GM19023 (cell line): Measurements from ENCODE around the gene MYO7A.

Experiments used
- ATAC-seq: cut with Tn5 transposase; IDR thresholded peaks from one replicate; pipeline ENCODE4 v1.9.1; 2021; ENCODE audit warnings: mild to moderate bottlenecking, moderate library complexity; ENCODE audit not compliant: unreplicated experiment

The MYO7A gene

GRCh38 chr11:77211594-77212251 is 83.7 kb downstream of the MYO7A start:
- no peak for ATAC-seq

DNA sequence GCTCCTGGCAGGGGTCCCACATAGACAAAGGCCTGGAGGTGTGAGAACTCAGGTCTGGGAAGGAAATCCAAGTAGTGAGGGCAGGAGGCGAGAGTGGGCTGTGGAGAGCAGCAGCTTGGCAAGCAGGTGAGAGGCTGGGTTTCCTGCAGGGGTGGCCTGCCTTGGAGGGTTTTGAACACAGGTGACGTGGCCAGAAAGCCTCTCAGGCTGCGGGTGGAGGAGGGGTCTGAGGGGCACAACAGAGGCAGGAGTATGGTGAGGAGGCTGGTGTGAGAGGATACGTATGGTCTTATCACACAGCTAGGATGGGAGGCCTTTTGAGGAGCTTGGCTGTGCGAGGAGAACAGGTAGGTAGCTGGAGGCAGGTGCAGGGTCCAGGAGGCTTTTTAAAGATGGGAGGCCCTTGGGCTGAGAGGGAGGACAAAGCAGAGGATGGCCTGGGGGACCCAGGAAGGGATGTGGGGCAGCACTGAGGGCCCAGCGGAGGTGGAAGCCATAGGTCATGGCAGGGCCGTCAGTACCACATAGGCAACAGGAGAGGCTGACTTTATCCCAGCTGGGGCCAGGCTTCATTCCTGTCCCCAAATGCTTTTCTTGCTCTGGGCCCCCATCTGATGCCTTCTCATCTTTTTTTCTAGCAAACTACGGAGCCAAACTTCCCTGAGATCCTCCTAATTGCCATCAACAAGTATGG is 84.4 kb downstream of the MYO7A start:
- ATAC-seq, result no peak

DNA sequence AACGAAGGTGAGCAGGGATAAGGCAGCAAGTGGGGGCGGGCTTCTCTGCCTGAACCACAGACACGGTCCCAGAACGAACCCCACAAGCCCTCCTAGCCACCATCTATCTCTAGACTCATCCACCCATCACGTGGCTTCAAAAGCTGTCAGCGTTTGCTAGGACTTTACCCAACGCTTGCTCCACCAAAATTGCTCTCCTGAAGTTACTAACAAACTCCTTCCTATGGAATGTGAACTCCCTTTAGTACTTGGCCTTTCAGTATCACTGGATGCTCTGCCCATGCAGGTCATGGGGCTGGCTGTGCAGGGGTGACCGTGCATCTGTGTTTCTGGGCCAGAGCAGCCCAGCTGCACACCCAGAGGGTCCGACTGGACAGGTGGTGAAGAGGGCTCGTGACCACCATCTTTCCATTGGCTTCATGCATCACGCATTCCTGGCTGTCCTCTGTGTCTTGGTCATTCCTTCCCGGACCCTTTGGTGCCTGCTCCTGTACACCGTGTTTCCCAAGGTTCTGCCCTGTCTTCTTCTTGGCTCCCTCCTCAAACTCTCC is 85.1 kb downstream of the MYO7A start:
- no peak for ATAC-seq

DNA sequence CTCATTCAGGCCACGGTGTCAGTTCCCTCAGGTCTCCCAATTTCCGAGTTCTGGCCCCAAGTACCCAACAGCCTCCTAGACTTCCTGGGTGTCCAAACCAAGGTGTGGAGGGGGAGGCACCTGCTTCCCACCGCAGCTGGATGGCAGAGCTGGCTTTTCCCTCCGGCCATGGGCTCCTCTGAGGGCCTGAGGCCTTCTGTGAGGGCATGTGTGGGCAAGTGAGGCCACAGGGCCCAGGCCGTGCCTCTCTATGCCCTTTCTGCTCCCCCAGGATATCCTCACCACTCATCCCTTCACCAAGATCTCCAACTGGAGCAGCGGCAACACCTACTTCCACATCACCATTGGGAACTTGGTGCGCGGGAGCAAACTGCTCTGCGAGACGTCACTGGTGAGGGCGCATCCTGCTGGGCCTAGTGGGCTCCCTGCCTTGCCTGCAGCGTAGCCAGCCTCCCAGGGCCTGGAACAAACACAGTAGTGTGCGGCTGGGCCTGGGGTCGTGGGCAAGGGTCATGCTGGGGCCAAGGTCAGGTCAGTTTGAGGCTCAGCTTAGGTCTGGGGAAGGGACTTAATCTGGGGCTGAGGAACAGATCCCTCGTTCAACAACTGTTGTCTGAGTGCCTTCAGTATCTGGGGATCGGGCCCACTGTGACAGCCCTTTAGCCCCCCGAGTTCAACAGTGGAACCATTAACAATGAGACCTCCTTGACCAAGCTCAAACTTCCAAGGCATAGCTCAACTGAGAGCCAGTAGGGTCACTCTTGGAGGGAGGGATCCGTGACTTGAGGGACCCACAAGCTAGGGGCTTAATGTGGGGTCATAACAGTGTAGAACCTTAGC is 85.8 kb downstream of the MYO7A start:
- ATAC-seq, result no peak

- ATAC-seq, result no peak
Observed at GRCh38 chr11:77214557-77214956, 86.5 kb downstream of the MYO7A start.

DNA sequence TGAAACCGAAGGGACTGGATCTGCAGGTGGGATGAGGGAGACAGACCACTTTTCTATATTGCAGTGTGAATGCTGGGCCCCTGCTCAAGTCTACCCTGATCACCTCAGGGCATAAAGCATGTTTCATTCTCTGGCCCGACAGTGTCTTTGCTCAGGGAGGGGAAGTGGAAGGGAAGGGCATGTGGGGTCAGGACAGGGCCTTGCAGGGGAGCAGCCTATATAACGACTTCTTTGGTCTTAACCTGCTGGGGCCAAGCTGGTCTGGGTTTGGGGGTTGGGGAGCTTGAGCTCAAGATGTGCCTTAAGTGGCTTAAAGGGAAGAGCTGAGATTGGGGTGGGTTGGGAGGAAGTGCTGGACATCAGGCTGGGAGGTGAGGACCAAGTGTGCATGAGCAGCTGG is 87.1 kb downstream of the MYO7A start:
- no peak for ATAC-seq

- no peak for ATAC-seq
Observed at GRCh38 chr11:77217156-77217555, 89.1 kb downstream of the MYO7A start.

DNA sequence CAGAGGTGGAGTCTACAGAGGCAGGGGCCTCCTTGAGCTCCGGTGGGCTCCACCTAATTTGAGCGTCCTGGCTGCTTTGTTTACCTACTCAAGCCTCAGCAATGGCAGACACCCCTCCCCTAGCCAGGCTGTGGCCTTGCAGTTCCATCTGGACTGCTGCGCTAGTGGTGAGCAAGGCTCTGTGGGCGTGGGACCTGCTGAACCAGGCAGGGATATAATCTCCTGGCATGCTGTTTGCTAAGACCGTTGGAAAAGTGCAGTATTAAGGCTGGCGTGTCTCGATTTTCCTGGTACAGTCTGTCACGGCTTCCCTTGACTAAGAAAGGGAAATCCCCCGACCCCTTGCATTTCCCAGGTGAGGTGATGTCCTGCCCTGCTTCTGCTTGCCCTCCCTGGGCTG is 95.8 kb downstream of the MYO7A start:
- no peak for ATAC-seq

DNA sequence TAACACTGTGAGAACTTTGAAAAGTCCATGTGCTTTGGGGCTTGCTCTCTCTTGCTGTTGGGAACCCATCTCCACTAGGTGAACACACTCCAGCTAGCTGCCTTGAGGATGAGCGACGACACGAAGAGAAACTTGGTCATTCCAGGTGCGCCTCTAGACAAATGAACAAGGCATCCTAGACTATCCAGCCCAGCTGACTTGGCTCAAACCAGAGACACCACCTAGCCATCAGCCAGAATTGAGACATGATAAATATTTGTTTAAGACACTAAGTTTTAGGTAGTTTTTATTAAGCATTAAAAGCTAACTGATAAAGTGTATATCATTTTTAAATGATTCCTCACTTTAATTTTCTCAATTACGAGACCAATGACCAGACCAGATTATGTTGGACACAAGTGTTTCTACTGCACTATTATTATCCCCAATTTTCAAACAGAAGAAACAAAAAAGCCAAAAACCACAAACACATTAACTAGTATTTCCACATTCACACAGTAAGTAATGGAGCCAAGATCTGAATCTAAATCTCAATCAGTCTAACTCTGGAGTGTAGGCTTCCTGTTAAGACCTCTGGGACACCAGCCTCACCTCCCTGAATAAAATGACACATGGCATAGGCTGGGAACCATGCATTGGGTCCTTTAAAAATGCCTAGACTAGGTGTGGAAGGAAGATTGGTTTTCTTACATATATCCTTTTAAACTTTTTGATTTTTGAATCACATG is 103.0 kb downstream of the MYO7A start:
- no peak for ATAC-seq

DNA sequence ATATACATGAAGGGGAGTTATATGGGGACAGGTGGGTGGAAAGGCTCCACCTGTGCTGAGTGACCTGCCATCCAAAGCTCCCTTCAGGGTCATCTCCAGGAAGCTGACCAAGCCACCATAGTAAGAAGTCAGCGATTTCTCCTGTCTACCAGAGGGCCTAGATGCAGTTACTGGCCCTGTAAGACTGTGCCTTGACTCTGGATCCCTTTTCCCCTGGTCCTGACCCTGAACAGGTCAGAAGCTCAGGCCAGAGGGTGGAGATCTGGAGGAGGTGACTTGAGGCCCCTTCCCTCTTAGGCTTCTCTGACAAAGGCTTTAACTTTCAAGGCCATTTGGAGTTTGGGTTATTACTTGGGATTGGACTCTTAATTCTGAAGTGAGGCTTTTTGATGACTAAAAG is 103.8 kb downstream of the MYO7A start:
- no peak for ATAC-seq

- no peak for ATAC-seq
Observed at GRCh38 chr11:77232242-77232641, 104.2 kb downstream of the MYO7A start.

DNA sequence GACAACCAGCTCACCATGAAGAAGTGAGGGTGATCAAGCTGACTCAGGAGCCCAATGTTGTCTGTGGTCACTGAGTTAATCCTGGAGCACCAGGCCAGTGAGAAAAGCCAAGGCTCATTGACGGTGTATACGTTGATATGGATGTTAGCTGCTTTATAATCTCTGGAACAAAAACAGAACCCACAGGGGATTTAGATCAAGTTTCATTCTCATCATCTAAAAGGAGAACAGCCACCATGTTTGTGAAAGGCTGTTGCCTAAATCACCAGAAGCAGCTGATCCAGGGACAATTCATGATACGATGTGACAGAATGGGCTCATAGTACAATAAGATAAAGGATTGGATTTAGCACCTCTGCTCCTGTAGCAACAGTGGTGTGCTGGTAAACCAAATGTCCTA is 105.0 kb downstream of the MYO7A start:
- no peak for ATAC-seq

DNA sequence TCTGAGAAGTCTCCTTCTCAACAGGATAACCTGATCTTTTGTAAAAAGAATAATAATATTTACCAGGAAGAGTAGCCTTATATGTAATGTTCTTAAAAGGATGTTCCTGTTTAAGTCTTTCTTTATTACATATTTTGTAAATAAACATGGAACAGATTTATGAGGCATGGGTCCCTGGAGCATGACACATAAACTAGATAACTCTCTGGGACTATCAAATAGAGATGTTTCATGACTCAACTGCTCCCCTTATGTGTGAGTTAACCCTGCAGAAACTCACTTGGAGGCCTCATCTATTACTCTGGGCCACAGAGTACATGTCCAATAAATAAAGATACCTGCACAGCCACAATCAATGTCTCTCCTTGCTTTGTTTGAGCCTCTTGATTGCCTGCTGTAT is 108.9 kb downstream of the MYO7A start:
- no peak for ATAC-seq

GRCh38 chr11:77244277-77245027 is 116.4 kb downstream of the MYO7A start:
- no peak for ATAC-seq

DNA sequence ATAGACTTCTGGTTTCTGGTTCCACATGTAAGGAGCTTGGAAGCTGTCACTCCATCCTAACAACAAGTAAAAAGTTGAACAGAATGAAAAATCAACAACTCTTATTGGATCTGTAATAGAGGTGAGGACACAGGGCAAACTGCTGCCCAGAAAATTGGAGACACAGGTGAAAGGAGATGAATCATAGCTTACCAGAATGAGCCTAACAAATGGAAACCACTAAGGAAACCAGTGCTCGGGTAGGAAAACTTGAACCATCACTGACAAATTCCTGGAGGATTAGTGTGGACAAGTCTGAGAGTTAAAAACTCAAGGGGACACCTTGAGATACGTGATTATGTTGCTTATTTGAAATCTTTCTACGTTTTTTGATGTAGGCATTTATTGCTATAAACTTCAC is 121.4 kb downstream of the MYO7A start:
- no peak for ATAC-seq

DNA sequence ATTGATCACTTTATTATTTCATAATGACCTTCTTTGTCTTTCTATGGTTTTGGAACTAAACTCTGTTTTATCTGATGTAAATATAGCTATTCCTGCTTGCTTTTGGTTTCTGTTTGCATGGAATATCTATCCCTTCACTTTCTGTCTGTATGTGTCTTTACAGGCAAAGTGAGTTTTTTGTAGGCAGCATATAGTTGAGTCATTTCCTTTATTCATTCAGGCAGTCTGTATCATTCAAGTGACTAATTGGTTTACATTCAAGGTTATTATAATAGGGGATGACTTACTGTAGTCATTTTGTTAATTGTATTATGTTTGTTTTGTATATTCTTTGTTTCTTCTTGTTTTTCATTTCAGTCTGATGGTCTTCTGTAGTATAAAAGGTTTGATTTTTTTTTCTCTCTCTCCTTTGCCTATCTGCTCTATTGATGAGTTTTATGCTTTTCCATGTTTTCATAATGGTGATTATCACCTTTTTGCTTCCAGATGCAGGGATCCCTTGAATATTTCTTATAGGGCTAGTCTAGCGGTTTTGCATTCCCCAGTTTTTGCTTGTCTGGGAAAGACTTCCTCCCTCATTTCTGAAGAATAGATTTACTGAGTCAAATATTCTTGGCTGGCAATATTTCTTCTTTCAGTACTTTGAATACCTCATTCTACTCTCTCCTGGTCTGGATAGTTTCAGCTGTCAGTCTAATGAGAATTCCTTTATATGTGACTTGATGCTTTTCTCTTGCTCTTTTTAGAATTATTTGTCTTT is 123.0 kb downstream of the MYO7A start:
- no peak for ATAC-seq

- ATAC-seq, result no peak
Observed at GRCh38 chr11:77252555-77253270, 124.7 kb downstream of the MYO7A start.

DNA sequence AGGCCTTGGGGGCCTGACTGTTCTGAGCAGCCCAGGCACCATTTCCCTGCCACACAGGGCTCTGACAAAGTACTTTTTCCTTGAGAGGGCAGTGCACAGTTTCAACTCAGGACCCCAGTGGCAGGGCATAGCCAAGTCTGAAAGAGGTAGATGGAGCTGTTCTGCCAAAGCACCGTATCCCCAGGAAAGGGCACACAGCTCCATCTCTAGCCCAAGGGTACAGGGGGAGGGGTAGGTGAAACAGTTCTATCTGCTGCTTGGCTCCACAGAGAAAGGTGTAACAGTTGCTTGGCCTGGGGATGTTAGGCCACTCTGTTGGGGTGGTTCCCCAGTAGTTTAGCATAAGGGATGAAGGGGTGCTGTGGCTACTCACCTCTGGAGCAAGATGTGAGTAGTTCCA is 125.6 kb downstream of the MYO7A start:
- no peak for ATAC-seq

- ATAC-seq, result no peak
Observed at GRCh38 chr11:77259641-77260040, 131.6 kb downstream of the MYO7A start.
